GM19463 (cell line): ENCODE data around the gene MRPS22.
"Not testable (repeated sequence)": the region's sequence is repeated elsewhere in the genome, so short reads cannot be mapped to it uniquely, and the experiment has no call there.

Experiments used
- ATAC-seq: cut with Tn5 transposase; IDR thresholded peaks from one replicate; pipeline ENCODE4 v1.9.1; 2021; ENCODE audit warnings: mild to moderate bottlenecking, moderate library complexity; ENCODE audit not compliant: unreplicated experiment

Gene MRPS22

GRCh38 chr3:139334675-139335074 is 9.1 kb upstream of the MRPS22 start:
- not testable (repeated sequence) for ATAC-seq

- no peak for ATAC-seq
Observed at GRCh38 chr3:139338405-139338804, 5.4 kb upstream of the MRPS22 start.

- no peak for ATAC-seq
Observed at GRCh38 chr3:139339219-139339906, 4.5 kb upstream of the MRPS22 start.

GRCh38 chr3:139340784-139341183 is 3.0 kb upstream of the MRPS22 start:
- no peak for ATAC-seq

- ATAC-seq: no peak
Observed at GRCh38 chr3:139342054-139342453, 1.8 kb upstream of the MRPS22 start.

GRCh38 chr3:139346771-139347170 is 3.0 kb downstream of the MRPS22 start:
- no peak for ATAC-seq

- no peak for ATAC-seq
Observed at GRCh38 chr3:139353920-139354556, 10.2 kb downstream of the MRPS22 start.

- no peak for ATAC-seq
Observed at GRCh38 chr3:139354661-139355060, 10.8 kb downstream of the MRPS22 start.

- ATAC-seq: no peak
Observed at GRCh38 chr3:139355476-139355875, 11.7 kb downstream of the MRPS22 start.

GRCh38 chr3:139355891-139356290 is 12.1 kb downstream of the MRPS22 start:
- no peak for ATAC-seq

GRCh38 chr3:139357899-139358298 is 14.1 kb downstream of the MRPS22 start:
- ATAC-seq: no peak

GRCh38 chr3:139358841-139359562 is 15.2 kb downstream of the MRPS22 start:
- no peak for ATAC-seq

GRCh38 chr3:139361276-139361675 is 17.5 kb downstream of the MRPS22 start:
- no peak for ATAC-seq

GRCh38 chr3:139364549-139364948 is 20.7 kb downstream of the MRPS22 start:
- no peak for ATAC-seq

GRCh38 chr3:139374099-139374498 is 30.3 kb downstream of the MRPS22 start:
- no peak for ATAC-seq

GRCh38 chr3:139377378-139377777 is 33.6 kb downstream of the MRPS22 start:
- ATAC-seq: no peak

GRCh38 chr3:139378587-139379241 is 34.9 kb downstream of the MRPS22 start:
- ATAC-seq: no peak

GRCh38 chr3:139380575-139380974 is 36.8 kb downstream of the MRPS22 start:
- ATAC-seq: no peak

- not testable (repeated sequence) for ATAC-seq
Observed at GRCh38 chr3:139382291-139382690, 38.5 kb downstream of the MRPS22 start.

- ATAC-seq: no peak
Observed at GRCh38 chr3:139388077-139388476, 44.3 kb downstream of the MRPS22 start.

GRCh38 chr3:139388821-139389551 is 45.2 kb downstream of the MRPS22 start:
- ATAC-seq: peak; percentile 4
